PC-3 (cell line): ENCODE measurements around the gene SAMD4A. TPM values are rescaled to one million over a fixed set of nuclear protein-coding genes. Genes with fewer than 3 reads are reported as not detected.

Source experiments
- ATAC-seq: fragments of 200-7000 bp; cut with Tn5 transposase; 2 replicates; pipeline ENCODE4 v1.9.1; 2020; ENCODE audit warnings: mild to moderate bottlenecking, moderate library complexity
- BruUV-seq: library from RNA; stranded (reverse); fragments of 400-500 nt; replicated peaks from 2 replicates; lab custom pipeline; 2021; lab: Mats Ljungman, UMichigan
- CTCF ChIA-PET: fragments of 300-600 bp; sonication (Branson Sonifier 250); formaldehyde crosslinking; loops from one replicate; lab custom pipeline; 2022; ENCODE audit warnings: antibody characterized with exemption; lab: Charles Lee
- POLR2A ChIA-PET: fragments of 300-600 bp; sonication (Branson Sonifier 250); formaldehyde crosslinking; loops from one replicate; lab custom pipeline; 2022; ENCODE audit warnings: antibody characterized with exemption; ENCODE audit not compliant: unreplicated experiment; lab: Charles Lee
- DNase-seq: peaks from one replicate; pipeline ENCODE4 v3.0.0-alpha.2; 2015
- H2AFZ ChIP-seq: fragments of 300-600 bp; sonication (generic); 2 replicates; pipeline ENCODE4 v1.6.0; 2016; ENCODE audit warnings: antibody characterized with exemption, low read length
- H3F3A ChIP-seq: fragments of 300-600 bp; sonication (generic); one replicate; pipeline ENCODE4 v1.6.0; 2017; ENCODE audit warnings: antibody characterized with exemption, low read length, control low read depth, mild to moderate bottlenecking; ENCODE audit not compliant: unreplicated experiment
- H3K27ac ChIP-seq: fragments of 300-600 bp; sonication (generic); 2 replicates; pipeline ENCODE4 v1.5.1; 2016; ENCODE audit warnings: mild to moderate bottlenecking, low read length
- H3K27me3 ChIP-seq: fragments of 300-600 bp; sonication (generic); 2 replicates; pipeline ENCODE4 v1.6.1; 2016; ENCODE audit warnings: low read length, mixed read lengths
- H3K36me3 ChIP-seq: fragments of 300-600 bp; sonication (generic); 2 replicates; pipeline ENCODE4 v1.6.1; 2016; ENCODE audit warnings: low read depth, mixed run types, low read length, mixed read lengths
- H3K4me1 ChIP-seq: fragments of 300-600 bp; sonication (generic); 2 replicates; pipeline ENCODE4 v1.5.1; 2016; ENCODE audit warnings: low read length; ENCODE audit not compliant: insufficient read depth
- H3K4me2 ChIP-seq: fragments of 300-600 bp; sonication (generic); 2 replicates; pipeline ENCODE4 v1.6.0; 2016; ENCODE audit warnings: low read length
- H3K4me3 ChIP-seq: fragments of 300-600 bp; sonication (generic); 2 replicates; pipeline ENCODE4 v1.5.1; 2016; ENCODE audit warnings: mild to moderate bottlenecking, low read length, mixed read lengths
- H3K79me2 ChIP-seq: fragments of 300-600 bp; sonication (generic); 2 replicates; pipeline ENCODE4 v1.6.1; 2017; ENCODE audit warnings: low read length, mixed read lengths
- H3K9ac ChIP-seq: fragments of 300-600 bp; sonication (generic); 2 replicates; pipeline ENCODE4 v1.6.0; 2016; ENCODE audit warnings: mild to moderate bottlenecking, low read length
- H3K9me2 ChIP-seq: fragments of 300-600 bp; sonication (generic); replicated peaks from 2 replicates; pipeline ENCODE4 v1.6.1; 2016; ENCODE audit warnings: mixed run types, low read length, mixed read lengths
- H3K9me3 ChIP-seq: fragments of 300-600 bp; sonication (generic); 2 replicates; pipeline ENCODE4 v1.6.1; 2016; ENCODE audit warnings: low read length, mixed read lengths
- H4K20me1 ChIP-seq: fragments of 300-600 bp; sonication (generic); 2 replicates; pipeline ENCODE4 v1.6.1; 2016; ENCODE audit warnings: low read length, mixed read lengths
- CTCF ChIP-seq: fragments of 300-600 bp; sonication (generic); conservative IDR thresholded peaks from 2 replicates; pipeline ENCODE4 v1.5.1; 2017; ENCODE audit warnings: antibody characterized with exemption, low read depth, mild to moderate bottlenecking, low read length
- EZH2 ChIP-seq: fragments of 300-600 bp; sonication (generic); IDR thresholded peaks from one replicate; pipeline ENCODE4 v1.6.1; 2017; ENCODE audit warnings: antibody characterized with exemption, mild to moderate bottlenecking, low read length; ENCODE audit not compliant: unreplicated experiment
- EZH2phosphoT487 ChIP-seq: fragments of 300-600 bp; sonication (generic); IDR thresholded peaks from 2 replicates; pipeline ENCODE4 v1.6.1; 2018; ENCODE audit warnings: mild to moderate bottlenecking, antibody characterized with exemption, low read length, borderline replicate concordance
- intact Hi-C: fragments of 100-400 bp; cut with micrococcal nuclease; formaldehyde crosslinking; loops from 2 replicates; pipeline ENCODE4 v1.9.0; 2023
- total RNA-seq: library from RNA; depleted of rRNA; stranded (reverse); fragments of >200 nt; gene quantifications from 2 replicates; pipeline ENCODE4 v1.2.3, GENCODE V29; 2014

Gene SAMD4A
- total RNA-seq, 1 experiment from 2014 or later, result 42.9 TPM

- H3K9me2 ChIP-seq, result no peaks in the 10 kb centered on the region
- ATAC-seq (no peak), DNase-seq (no peak)
- H3K4me2 ChIP-seq, result no peak overlapping the region
- peaks cover 11% of the 10 kb centered on the region for H3K4me1 ChIP-seq
- H3K27ac ChIP-seq, result no peak overlapping the region
- H3K9ac ChIP-seq, result no peak overlapping the region
- H3K4me3 ChIP-seq, result no peak overlapping the region
- no peaks in the 10 kb centered on the region for H3K27me3 ChIP-seq
- no peaks in the 10 kb centered on the region for H4K20me1 ChIP-seq
- H3K9me3 ChIP-seq, result no peaks in the 10 kb centered on the region
- POLR2A ChIA-PET, result no interaction called here
- TF ChIP-seq CTCF (no peak), EZH2phosphoT487 (no peak), EZH2 (no peak)
- no peak overlapping the region for H2AFZ ChIP-seq
- H3K36me3 ChIP-seq, result no peaks in the 10 kb centered on the region
- no TSS peak for BruUV-seq
- intact Hi-C loops, result loop anchor here (5.0 kb wide), 1 partner anchor 48 kb away; no protein-coding TSS in a partner anchor
- no peaks in the 10 kb centered on the region for H3F3A ChIP-seq
- peaks cover 27% of the 10 kb centered on the region for H3K79me2 ChIP-seq
- CTCF ChIA-PET, result interaction anchor here (1.6 kb wide), 1 partner anchor 48 kb away, joined by 5 read pairs; no protein-coding TSS in a partner anchor
Observed at GRCh38 chr14:54724676-54725325, 157.9 kb downstream of the SAMD4A start.

- Histone ChIP-seq H3K4me2 (no peak overlapping the region), H3K27me3 (no peaks in the 10 kb centered on the region), H2AFZ (no peak overlapping the region), H3K27ac (no peak overlapping the region), H3K4me1 (peaks cover 23% of the 10 kb centered on the region), H3K9me2 (no peaks in the 10 kb centered on the region), H3F3A (no peaks in the 10 kb centered on the region), H3K9ac (no peak overlapping the region), H4K20me1 (no peaks in the 10 kb centered on the region), H3K79me2 (peaks cover 30% of the 10 kb centered on the region), H3K4me3 (no peak overlapping the region), H3K9me3 (no peaks in the 10 kb centered on the region), H3K36me3 (no peaks in the 10 kb centered on the region)
- DNase-seq, result no peak
- ATAC-seq, result no peak
- ChIA-PET POLR2A (no interaction called here), CTCF (no interaction called here)
- no TSS peak for BruUV-seq
- intact Hi-C loops, result no loop called here
- TF ChIP-seq CTCF (no peak), EZH2phosphoT487 (no peak), EZH2 (no peak)
Observed at GRCh38 chr14:54725998-54726397, 159.1 kb downstream of the SAMD4A start.

GRCh38 chr14:54727929-54728328 lies 161.0 kb downstream of the SAMD4A start:
- Histone ChIP-seq H3K9ac (no peak overlapping the region), H3K79me2 (peaks cover 33% of the 10 kb centered on the region), H4K20me1 (no peaks in the 10 kb centered on the region), H3K27ac (no peak overlapping the region), H2AFZ (no peak overlapping the region), H3K9me3 (no peaks in the 10 kb centered on the region), H3K36me3 (no peaks in the 10 kb centered on the region), H3K4me2 (no peak overlapping the region), H3F3A (no peaks in the 10 kb centered on the region), H3K9me2 (no peaks in the 10 kb centered on the region), H3K4me1 (peaks cover 22% of the 10 kb centered on the region), H3K4me3 (no peak overlapping the region), H3K27me3 (no peaks in the 10 kb centered on the region)
- DNase-seq (no peak), ATAC-seq (no peak)
- TF ChIP-seq EZH2 (no peak), EZH2phosphoT487 (no peak), CTCF (no peak)
- ChIA-PET POLR2A (interaction anchor here (0.7 kb wide), 1 partner anchor 45 kb away, joined by 5 read pairs; no protein-coding TSS in a partner anchor), CTCF (interaction anchor here (1.8 kb wide), 1 partner anchor 45 kb away, joined by 8 read pairs; no protein-coding TSS in a partner anchor)
- no TSS peak for BruUV-seq
- intact Hi-C loops, result no loop called here
